HEK293 (cell line): ENCODE measurements around the gene TYRO3.

Experiments
- CTCF ChIA-PET: fragments of 350-600 bp; formaldehyde crosslinking; extraction: SDS; loops from one replicate; lab custom pipeline; 2021; ENCODE audit warnings: antibody characterized with exemption; lab: Yijun Ruan, JAX
- POLR2A ChIA-PET: fragments of 300-600 bp; formaldehyde crosslinking; extraction: SDS; loops from one replicate; lab custom pipeline; 2020; ENCODE audit warnings: antibody characterized with exemption, inconsistent platforms; lab: Yijun Ruan, JAX
- H3K27ac ChIP-seq: fragments of 200-500 bp; sonication (Bioruptor generic); 2 replicates; pipeline ENCODE4 v1.5.1; 2014; ENCODE audit warnings: low read depth, low read length, control low read depth, inconsistent platforms; ENCODE audit errors: extremely low read depth
- H3K36me3 ChIP-seq, 2 experiments: fragments of 200-500 bp in 1 of 2; sonication (Bioruptor generic) in 1 of 2; 1 replicate in 1 of 2; 2 replicates in 1 of 2; pipeline ENCODE4 v1.5.1; 2014 to 2017; ENCODE audit warnings: inconsistent platforms in 2 of 2, low read length in 2 of 2; ENCODE audit not compliant: control insufficient read depth in 2 of 2, insufficient read depth in 1 of 2
- H3K4me1 ChIP-seq: fragments of 200-500 bp; sonication (Bioruptor generic); 2 replicates; pipeline ENCODE4 v1.5.1; 2014; ENCODE audit warnings: mild to moderate bottlenecking, low read length, inconsistent platforms; ENCODE audit not compliant: control insufficient read depth, insufficient read depth
- H3K4me3 ChIP-seq: 2 replicates; pipeline ENCODE4 v1.5.1; 2011; ENCODE audit warnings: low read depth, mild to moderate bottlenecking, control low read depth, low read length, moderate library complexity
- H3K9me3 ChIP-seq: fragments of 200-500 bp; sonication (Bioruptor generic); 2 replicates; pipeline ENCODE4 v1.5.1; 2014; ENCODE audit warnings: low read depth, low read length, inconsistent platforms; ENCODE audit not compliant: control insufficient read depth, insufficient read depth
- BCL11A ChIP-seq: fragments of 450-650 bp; formaldehyde crosslinking; IDR thresholded peaks from 2 replicates; pipeline ENCODE4 v1.5.1; 2016; ENCODE audit warnings: low read depth, missing biosample characterization, missing genetic modification characterization
- KLF7 ChIP-seq: fragments of 450-650 bp; formaldehyde crosslinking; IDR thresholded peaks from 2 replicates; pipeline ENCODE4 v1.5.1; 2016; ENCODE audit warnings: missing biosample characterization, missing genetic modification characterization, borderline replicate concordance
- MEIS1 ChIP-seq: sonication (generic); formaldehyde crosslinking; IDR thresholded peaks from 2 replicates; pipeline ENCODE4 v1.8.1; 2022; ENCODE audit warnings: missing genetic modification reagents, mild to moderate bottlenecking, borderline replicate concordance
- MYNN ChIP-seq: fragments of 450-650 bp; formaldehyde crosslinking; IDR thresholded peaks from 2 replicates; pipeline ENCODE4 v1.5.1; 2016; ENCODE audit warnings: missing biosample characterization, missing genetic modification characterization, borderline replicate concordance
- PRDM1 ChIP-seq: fragments of 450-650 bp; formaldehyde crosslinking; IDR thresholded peaks from 2 replicates; pipeline ENCODE4; 2016; ENCODE audit warnings: missing biosample characterization, missing genetic modification characterization
- ZNF114 ChIP-seq: fragments of 450-650 bp; formaldehyde crosslinking; IDR thresholded peaks from 2 replicates; pipeline ENCODE4 v1.5.0; 2017; ENCODE audit warnings: missing biosample characterization, missing genetic modification characterization
- ZNF132 ChIP-seq: fragments of 450-650 bp; formaldehyde crosslinking; IDR thresholded peaks from 2 replicates; pipeline ENCODE4 v1.5.1; 2017; ENCODE audit warnings: missing biosample characterization, missing genetic modification characterization, borderline replicate concordance
- ZNF133 ChIP-seq: fragments of 450-650 bp; formaldehyde crosslinking; IDR thresholded peaks from 2 replicates; pipeline ENCODE4 v1.5.1; 2016; ENCODE audit warnings: missing biosample characterization, missing genetic modification characterization
- ZNF140 ChIP-seq: fragments of 450-650 bp; formaldehyde crosslinking; IDR thresholded peaks from 2 replicates; pipeline ENCODE4 v1.5.1; 2016; ENCODE audit warnings: missing biosample characterization, missing genetic modification characterization
- ZNF202 ChIP-seq: fragments of 450-650 bp; formaldehyde crosslinking; IDR thresholded peaks from 2 replicates; pipeline ENCODE4 v1.5.1; 2016; ENCODE audit warnings: missing biosample characterization, missing genetic modification characterization, borderline replicate concordance
- ZNF416 ChIP-seq: fragments of 450-650 bp; formaldehyde crosslinking; IDR thresholded peaks from 2 replicates; pipeline ENCODE4 v1.5.1; 2016; ENCODE audit warnings: missing biosample characterization, missing genetic modification characterization
- ZNF514 ChIP-seq: fragments of 450-650 bp; formaldehyde crosslinking; IDR thresholded peaks from 2 replicates; pipeline ENCODE4 v1.5.1; 2016; ENCODE audit warnings: missing biosample characterization, missing genetic modification characterization
- ZNF530 ChIP-seq: fragments of 450-650 bp; formaldehyde crosslinking; IDR thresholded peaks from 2 replicates; pipeline ENCODE4 v1.5.1; 2016; ENCODE audit warnings: low read depth, missing biosample characterization, missing genetic modification characterization
- ZNF610 ChIP-seq: fragments of 450-650 bp; formaldehyde crosslinking; IDR thresholded peaks from 2 replicates; pipeline ENCODE4 v1.5.1; 2016; ENCODE audit warnings: missing biosample characterization, missing genetic modification characterization, borderline replicate concordance
- ZNF629 ChIP-seq: fragments of 450-650 bp; formaldehyde crosslinking; IDR thresholded peaks from 2 replicates; pipeline ENCODE4 v1.5.1; 2017; ENCODE audit warnings: missing biosample characterization, missing genetic modification characterization
- ZNF645 ChIP-seq: fragments of 450-650 bp; formaldehyde crosslinking; IDR thresholded peaks from 2 replicates; pipeline ENCODE4; 2016; ENCODE audit warnings: missing biosample characterization, missing genetic modification characterization
- ZNF670 ChIP-seq: fragments of 450-650 bp; formaldehyde crosslinking; IDR thresholded peaks from 2 replicates; pipeline ENCODE4 v1.5.1; 2016; ENCODE audit warnings: missing biosample characterization, missing genetic modification characterization, low read depth
- ZNF677 ChIP-seq: fragments of 450-650 bp; IDR thresholded peaks from 2 replicates; pipeline ENCODE4 v1.5.0; 2018; ENCODE audit warnings: missing biosample characterization, mild to moderate bottlenecking, missing genetic modification characterization, moderate library complexity
- ZSCAN16 ChIP-seq: fragments of 450-650 bp; formaldehyde crosslinking; IDR thresholded peaks from 2 replicates; pipeline ENCODE4 v1.5.1; 2016; ENCODE audit warnings: missing biosample characterization, missing genetic modification characterization
- TF ChIP-seq, protein P1 (sequence below): fragments of 450-650 bp; formaldehyde crosslinking; IDR thresholded peaks from 2 replicates; pipeline ENCODE4 v1.5.1; 2016; ENCODE audit warnings: missing biosample characterization, missing genetic modification characterization
- TF ChIP-seq, protein P2 (sequence below): fragments of 450-650 bp; formaldehyde crosslinking; IDR thresholded peaks from 2 replicates; pipeline ENCODE4 v1.5.1; 2016; ENCODE audit warnings: missing biosample characterization, missing genetic modification characterization
- TF ChIP-seq, protein P3 (sequence below): fragments of 450-650 bp; IDR thresholded peaks from 2 replicates; pipeline ENCODE4 v1.5.1; 2018; ENCODE audit warnings: missing biosample characterization, mild to moderate bottlenecking, missing genetic modification characterization

TYRO3 gene

GRCh38 chr15:41609123-41609522 lies 50.1 kb downstream of the TYRO3 start:
- CTCF ChIA-PET = interaction anchor here (0.6 kb wide), 1 partner anchor 175 kb away, joined by 3 read pairs; no protein-coding TSS in a partner anchor
- POLR2A ChIA-PET = no interaction called here

DNA sequence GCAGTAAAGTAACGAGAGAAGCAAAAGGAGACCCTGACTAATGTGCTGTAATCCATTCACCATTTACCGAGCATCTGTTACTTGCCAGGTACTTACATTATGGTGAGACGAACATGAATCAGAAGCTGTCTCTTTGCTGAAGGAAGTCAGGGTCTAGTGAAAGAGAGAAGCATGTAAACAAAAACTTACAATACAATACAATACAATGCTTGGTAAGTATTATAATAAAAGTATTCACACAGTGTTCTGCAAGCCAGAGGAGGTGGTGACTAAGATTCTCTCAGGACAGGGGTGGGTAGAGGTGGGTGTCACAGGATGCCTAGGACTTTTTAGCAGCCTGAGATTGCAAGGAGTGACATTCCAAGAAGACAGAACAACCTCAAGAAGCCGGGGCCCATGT lies 51.0 kb downstream of the TYRO3 start:
- ChIA-PET POLR2A (no interaction called here), CTCF (no interaction called here)

More at GRCh38 chr15:41609123-41609522, 50.1 kb downstream of the TYRO3 start:
- H3K36me3 ChIP-seq = no peaks in the 10 kb centered on the region
- TF ChIP-seq, protein P1, sequence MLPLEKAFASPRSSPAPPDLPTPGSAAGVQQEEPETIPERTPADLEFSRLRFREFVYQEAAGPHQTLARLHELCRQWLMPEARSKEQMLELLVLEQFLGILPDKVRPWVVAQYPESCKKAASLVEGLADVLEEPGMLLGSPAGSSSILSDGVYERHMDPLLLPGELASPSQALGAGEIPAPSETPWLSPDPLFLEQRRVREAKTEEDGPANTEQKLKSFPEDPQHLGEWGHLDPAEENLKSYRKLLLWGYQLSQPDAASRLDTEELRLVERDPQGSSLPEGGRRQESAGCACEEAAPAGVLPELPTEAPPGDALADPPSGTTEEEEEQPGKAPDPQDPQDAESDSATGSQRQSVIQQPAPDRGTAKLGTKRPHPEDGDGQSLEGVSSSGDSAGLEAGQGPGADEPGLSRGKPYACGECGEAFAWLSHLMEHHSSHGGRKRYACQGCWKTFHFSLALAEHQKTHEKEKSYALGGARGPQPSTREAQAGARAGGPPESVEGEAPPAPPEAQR (tag by site-specific recombination) = no peak
- TF ChIP-seq ZNF514 (tag by site-specific recombination) (no peak), ZNF645 (tag by site-specific recombination) (no peak), ZNF140 (tag by site-specific recombination) (no peak), ZNF610 (no peak), ZNF132 (tag by site-specific recombination) (no peak), PRDM1 (tag by site-specific recombination) (peak; percentile 53)
- TF ChIP-seq, protein P2, sequence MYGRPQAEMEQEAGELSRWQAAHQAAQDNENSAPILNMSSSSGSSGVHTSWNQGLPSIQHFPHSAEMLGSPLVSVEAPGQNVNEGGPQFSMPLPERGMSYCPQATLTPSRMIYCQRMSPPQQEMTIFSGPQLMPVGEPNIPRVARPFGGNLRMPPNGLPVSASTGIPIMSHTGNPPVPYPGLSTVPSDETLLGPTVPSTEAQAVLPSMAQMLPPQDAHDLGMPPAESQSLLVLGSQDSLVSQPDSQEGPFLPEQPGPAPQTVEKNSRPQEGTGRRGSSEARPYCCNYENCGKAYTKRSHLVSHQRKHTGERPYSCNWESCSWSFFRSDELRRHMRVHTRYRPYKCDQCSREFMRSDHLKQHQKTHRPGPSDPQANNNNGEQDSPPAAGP = no peak
- TF ChIP-seq, all 188 proteins: peak for 1
- no peaks in the 10 kb centered on the region for H3K4me1 ChIP-seq
- no peaks in the 10 kb centered on the region for H3K9me3 ChIP-seq
- no peak overlapping the region for H3K4me3 ChIP-seq
- H3K27ac ChIP-seq = no peak overlapping the region

More for the DNA sequence above, 51.0 kb downstream of the TYRO3 start:
- Histone ChIP-seq H3K9me3 (no peaks in the 10 kb centered on the region), H3K27ac (no peak overlapping the region), H3K36me3 (no peaks in the 10 kb centered on the region), H3K4me3 (no peak overlapping the region), H3K4me1 (no peaks in the 10 kb centered on the region)
- no peak for TF ChIP-seq ZNF416
- TF ChIP-seq ZNF677 (tag by site-specific recombination) = no peak
- no peak for TF ChIP-seq ZNF202 (tag by site-specific recombination)
- TF ChIP-seq ZSCAN16 (tag by site-specific recombination) = no peak
- no peak for TF ChIP-seq MYNN (tag by site-specific recombination)
- TF ChIP-seq ZNF629 (tag by site-specific recombination) = no peak
- TF ChIP-seq ZNF114 = no peak
- no peak for TF ChIP-seq ZNF133
- TF ChIP-seq, protein P3, sequence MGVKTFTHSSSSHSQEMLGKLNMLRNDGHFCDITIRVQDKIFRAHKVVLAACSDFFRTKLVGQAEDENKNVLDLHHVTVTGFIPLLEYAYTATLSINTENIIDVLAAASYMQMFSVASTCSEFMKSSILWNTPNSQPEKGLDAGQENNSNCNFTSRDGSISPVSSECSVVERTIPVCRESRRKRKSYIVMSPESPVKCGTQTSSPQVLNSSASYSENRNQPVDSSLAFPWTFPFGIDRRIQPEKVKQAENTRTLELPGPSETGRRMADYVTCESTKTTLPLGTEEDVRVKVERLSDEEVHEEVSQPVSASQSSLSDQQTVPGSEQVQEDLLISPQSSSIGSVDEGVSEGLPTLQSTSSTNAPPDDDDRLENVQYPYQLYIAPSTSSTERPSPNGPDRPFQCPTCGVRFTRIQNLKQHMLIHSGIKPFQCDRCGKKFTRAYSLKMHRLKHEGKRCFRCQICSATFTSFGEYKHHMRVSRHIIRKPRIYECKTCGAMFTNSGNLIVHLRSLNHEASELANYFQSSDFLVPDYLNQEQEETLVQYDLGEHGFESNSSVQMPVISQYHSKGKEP = no peak
- no peak for TF ChIP-seq MEIS1 (CRISPR knock-in tag)
- TF ChIP-seq KLF7 = no peak
- no peak for TF ChIP-seq ZNF645 (tag by site-specific recombination)
- TF ChIP-seq ZNF670 (tag by site-specific recombination) = no peak
- TF ChIP-seq ZNF530 = no peak
- no peak for TF ChIP-seq BCL11A (tag by site-specific recombination)
